ENCODE data around the gene MAP2K7.

MAP2K7 gene

GRCh38 chr19:7913652-7914051, 10.0 kb downstream of the MAP2K7 start:
- Histone ChIP-seq H3K4me1 (ENCODE audit: insufficient read depth, low read length, poor library complexity, severe bottlenecking) (no peaks in the 10 kb centered on the region), H3K79me2 (ENCODE audit: insufficient read depth, low read length) (peaks cover 1% of the 10 kb centered on the region; the same call in 1 of the 2 replicates), H3K4me2 (ENCODE audit: low read depth, low read length, poor library complexity, severe bottlenecking) (no peak overlapping the region), H2AFZ (ENCODE audit: low read length) (no peak overlapping the region), H3K9ac (ENCODE audit: low read depth, low read length, poor library complexity, severe bottlenecking) (no peak overlapping the region), H3F3A (ENCODE audit: low read depth) (no peaks in the 10 kb centered on the region), H3K4me3 (ENCODE audit: low read length, poor library complexity, severe bottlenecking) (no peak overlapping the region), H4K20me1 (ENCODE audit: insufficient read depth, low read length, poor library complexity, severe bottlenecking) (peaks cover 4% of the 10 kb centered on the region), H3K9me3 (ENCODE audit: insufficient read depth, low read depth, low read length) (no peaks in the 10 kb centered on the region), H3K9me2 (replicated peaks; ENCODE audit: low read depth, low read length) (no peaks in the 10 kb centered on the region), H3K27me3 (ENCODE audit: insufficient read depth, low read length, poor library complexity, severe bottlenecking) (no peaks in the 10 kb centered on the region), H3K36me3 (ENCODE audit: insufficient read depth, low read length) (peaks cover 20% of the 10 kb centered on the region; the same call in 1 of the 2 replicates)
- TF ChIP-seq, protein P1, sequence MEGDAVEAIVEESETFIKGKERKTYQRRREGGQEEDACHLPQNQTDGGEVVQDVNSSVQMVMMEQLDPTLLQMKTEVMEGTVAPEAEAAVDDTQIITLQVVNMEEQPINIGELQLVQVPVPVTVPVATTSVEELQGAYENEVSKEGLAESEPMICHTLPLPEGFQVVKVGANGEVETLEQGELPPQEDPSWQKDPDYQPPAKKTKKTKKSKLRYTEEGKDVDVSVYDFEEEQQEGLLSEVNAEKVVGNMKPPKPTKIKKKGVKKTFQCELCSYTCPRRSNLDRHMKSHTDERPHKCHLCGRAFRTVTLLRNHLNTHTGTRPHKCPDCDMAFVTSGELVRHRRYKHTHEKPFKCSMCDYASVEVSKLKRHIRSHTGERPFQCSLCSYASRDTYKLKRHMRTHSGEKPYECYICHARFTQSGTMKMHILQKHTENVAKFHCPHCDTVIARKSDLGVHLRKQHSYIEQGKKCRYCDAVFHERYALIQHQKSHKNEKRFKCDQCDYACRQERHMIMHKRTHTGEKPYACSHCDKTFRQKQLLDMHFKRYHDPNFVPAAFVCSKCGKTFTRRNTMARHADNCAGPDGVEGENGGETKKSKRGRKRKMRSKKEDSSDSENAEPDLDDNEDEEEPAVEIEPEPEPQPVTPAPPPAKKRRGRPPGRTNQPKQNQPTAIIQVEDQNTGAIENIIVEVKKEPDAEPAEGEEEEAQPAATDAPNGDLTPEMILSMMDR (conservative IDR thresholded peaks at IDR 0.05; ENCODE audit: low read length), result no peak
- no peak for TF ChIP-seq EZH2phosphoT487 (IDR thresholded peaks at IDR 0.05; ENCODE audit: borderline replicate concordance)

DNA sequence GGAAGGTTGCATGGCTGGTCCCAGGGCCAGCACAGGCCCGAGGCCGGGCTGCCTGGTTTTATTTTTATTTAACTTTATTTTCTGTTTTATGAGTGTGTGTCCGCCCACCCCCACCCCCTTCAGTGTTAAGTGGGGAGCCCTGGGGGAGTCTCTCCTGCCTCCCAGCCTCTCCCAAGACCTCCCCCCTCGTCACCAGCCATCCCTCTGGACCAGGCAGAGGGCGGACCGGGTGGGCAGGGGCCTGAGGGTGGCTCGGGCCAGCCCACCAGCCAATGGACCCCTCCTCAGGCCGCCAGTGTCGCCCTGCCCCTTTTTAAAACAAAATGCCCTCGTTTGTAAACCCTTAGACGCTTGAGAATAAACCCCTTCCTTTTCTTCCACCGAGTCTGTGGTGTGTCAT, 10.4 kb downstream of the MAP2K7 start:
- no peak overlapping the region for H3K4me2 ChIP-seq (ENCODE audit: low read depth, low read length, poor library complexity, severe bottlenecking)
- no peaks in the 10 kb centered on the region for H3K27me3 ChIP-seq (ENCODE audit: insufficient read depth, low read length, poor library complexity, severe bottlenecking)
- no peaks in the 10 kb centered on the region for H3K9me2 ChIP-seq (replicated peaks; ENCODE audit: low read depth, low read length)
- H3K4me1 ChIP-seq (ENCODE audit: insufficient read depth, low read length, poor library complexity, severe bottlenecking), result no peaks in the 10 kb centered on the region
- no peak overlapping the region for H3K9ac ChIP-seq (ENCODE audit: low read depth, low read length, poor library complexity, severe bottlenecking)
- H3K4me3 ChIP-seq (ENCODE audit: low read length, poor library complexity, severe bottlenecking), result no peak overlapping the region
- H3K36me3 ChIP-seq (ENCODE audit: insufficient read depth, low read length), result peaks cover 20% of the 10 kb centered on the region; the same call in 1 of the 2 replicates
- no peaks in the 10 kb centered on the region for H3K9me3 ChIP-seq (ENCODE audit: insufficient read depth, low read depth, low read length)
- no peak overlapping the region for H2AFZ ChIP-seq (ENCODE audit: low read length)
- no peaks in the 10 kb centered on the region for H4K20me1 ChIP-seq (ENCODE audit: insufficient read depth, low read length, poor library complexity, severe bottlenecking)
- TF ChIP-seq, protein P1 (conservative IDR thresholded peaks at IDR 0.05; ENCODE audit: low read length), result no peak
- no peak for TF ChIP-seq EZH2phosphoT487 (IDR thresholded peaks at IDR 0.05; ENCODE audit: borderline replicate concordance)
- no peaks in the 10 kb centered on the region for H3K79me2 ChIP-seq (ENCODE audit: insufficient read depth, low read length)
- H3F3A ChIP-seq (ENCODE audit: low read depth), result no peaks in the 10 kb centered on the region

GRCh38 chr19:7914598-7915045, 10.9 kb downstream of the MAP2K7 start, which contains the start of gene TGFBR3L:
TGFBR3L (plus strand) TSS chr19:7914830.
- Histone ChIP-seq H4K20me1 (ENCODE audit: insufficient read depth, low read length, poor library complexity, severe bottlenecking) (no peaks in the 10 kb centered on the region), H3K9ac (ENCODE audit: low read depth, low read length, poor library complexity, severe bottlenecking) (no peak within 1 kb of the TSS), H3K4me3 (ENCODE audit: low read length, poor library complexity, severe bottlenecking) (no peak within 1 kb of the TSS), H3K36me3 (ENCODE audit: insufficient read depth, low read length) (peaks cover 20% of the 10 kb centered on the region; the same call in 1 of the 2 replicates), H3K9me2 (replicated peaks; ENCODE audit: low read depth, low read length) (no peaks in the 10 kb centered on the region), H3K79me2 (ENCODE audit: insufficient read depth, low read length) (no peaks in the 10 kb centered on the region), H2AFZ (ENCODE audit: low read length) (no peak within 1 kb of the TSS), H3K27me3 (ENCODE audit: insufficient read depth, low read length, poor library complexity, severe bottlenecking) (no peaks in the 10 kb centered on the region), H3K4me1 (ENCODE audit: insufficient read depth, low read length, poor library complexity, severe bottlenecking) (peaks cover 1% of the 10 kb centered on the region), H3F3A (ENCODE audit: low read depth) (no peaks in the 10 kb centered on the region), H3K4me2 (ENCODE audit: low read depth, low read length, poor library complexity, severe bottlenecking) (no peak within 1 kb of the TSS), H3K9me3 (ENCODE audit: insufficient read depth, low read depth, low read length) (no peaks in the 10 kb centered on the region)
- no peak for TF ChIP-seq EZH2phosphoT487 (IDR thresholded peaks at IDR 0.05; ENCODE audit: borderline replicate concordance)
- TF ChIP-seq, protein P1 (conservative IDR thresholded peaks at IDR 0.05; ENCODE audit: low read length), result no peak

Measured in Loucy (cell line).